Measurements from ENCODE around the gene IDH3A. TPM values are rescaled to one million over a fixed set of nuclear protein-coding genes. Genes with fewer than 3 reads are reported as not detected.

IDH3A gene
- total RNA-seq, 2 donors from 2014 or later, result 135 to 169 TPM

DNA sequence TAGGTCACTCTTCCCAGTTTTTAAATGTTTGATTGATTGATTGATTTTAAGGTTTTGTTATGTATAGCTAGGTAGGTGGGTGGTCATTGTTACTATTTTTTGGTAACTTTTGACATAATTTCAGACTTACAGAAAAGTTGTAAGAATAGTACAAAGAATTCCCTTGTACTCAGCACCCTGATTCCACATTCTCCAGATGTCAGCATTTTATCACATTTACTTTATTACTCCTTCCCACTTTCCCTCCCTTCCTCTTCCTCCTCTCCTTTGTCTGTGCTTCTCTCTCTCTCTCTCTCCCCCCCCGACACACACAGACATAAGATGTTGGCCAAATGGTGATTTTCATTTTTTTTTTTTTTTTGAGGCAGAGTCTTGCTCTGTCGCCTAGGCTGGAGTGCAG is 14.8 kb downstream of the IDH3A start:
- peaks cover 35% of the 10 kb centered on the region for H3K36me3 Mint-ChIP-seq

DNA sequence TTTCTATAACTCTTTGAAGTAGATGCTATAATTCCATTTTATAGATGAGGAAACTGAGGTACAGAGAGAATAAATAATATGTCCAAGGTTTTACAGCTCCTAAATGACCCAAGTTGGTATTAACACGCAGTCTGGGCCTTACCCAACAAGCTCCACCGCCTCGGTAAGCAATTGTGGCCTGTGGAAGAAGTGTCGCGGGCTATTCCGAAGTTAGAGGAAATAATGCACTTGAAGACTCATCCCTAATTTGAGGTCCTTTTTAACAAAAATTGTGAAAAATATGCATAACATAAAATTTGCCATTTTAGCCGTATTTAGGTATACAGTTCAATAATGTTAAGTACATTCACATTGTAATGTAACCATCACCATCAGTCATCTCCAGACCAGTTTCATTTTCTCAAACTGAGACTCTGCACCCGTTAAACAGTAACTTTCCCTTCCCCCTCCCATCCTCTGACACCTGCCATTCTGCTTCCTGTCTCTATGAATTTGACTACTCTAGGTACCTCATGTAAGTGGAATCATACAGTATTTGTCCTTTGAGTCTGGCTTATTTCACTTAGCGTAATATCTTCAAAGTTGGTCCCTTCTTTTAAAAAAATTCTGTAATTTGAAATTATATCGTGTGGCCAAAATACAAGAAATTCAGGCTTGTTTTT is 18.2 kb downstream of the IDH3A start:
- peak overlapping the region; percentile 67 for H3K4me3 Mint-ChIP-seq
- peak overlapping the region in 1 of 2 donors; percentile 77 for H3K27ac Mint-ChIP-seq
- ATAC-seq (peak; percentile 71 to 95), DNase-seq (ENCODE audit: low spot score) (no peak)
- peaks cover 7 to 15% of the 10 kb centered on the region in 2 donors for H3K4me1 Mint-ChIP-seq (ENCODE audit: low read depth in 2 of 2)
- H3K9me3 Mint-ChIP-seq, result no peaks in the 10 kb centered on the region
- peaks cover 39% of the 10 kb centered on the region for H3K36me3 Mint-ChIP-seq
- H3K27me3 Mint-ChIP-seq, result no peaks in the 10 kb centered on the region

More for the DNA sequence above, 14.8 kb downstream of the IDH3A start:
- H3K27me3 Mint-ChIP-seq, result no peaks in the 10 kb centered on the region
- ATAC-seq (no peak), DNase-seq (ENCODE audit: low spot score) (no peak)
- no peaks in the 10 kb centered on the region for H3K9me3 Mint-ChIP-seq
- H3K4me3 Mint-ChIP-seq, result no peak overlapping the region
- peaks cover 7 to 15% of the 10 kb centered on the region in 2 donors for H3K4me1 Mint-ChIP-seq (ENCODE audit: low read depth in 2 of 2)
- no peak overlapping the region for H3K27ac Mint-ChIP-seq

DNA sequence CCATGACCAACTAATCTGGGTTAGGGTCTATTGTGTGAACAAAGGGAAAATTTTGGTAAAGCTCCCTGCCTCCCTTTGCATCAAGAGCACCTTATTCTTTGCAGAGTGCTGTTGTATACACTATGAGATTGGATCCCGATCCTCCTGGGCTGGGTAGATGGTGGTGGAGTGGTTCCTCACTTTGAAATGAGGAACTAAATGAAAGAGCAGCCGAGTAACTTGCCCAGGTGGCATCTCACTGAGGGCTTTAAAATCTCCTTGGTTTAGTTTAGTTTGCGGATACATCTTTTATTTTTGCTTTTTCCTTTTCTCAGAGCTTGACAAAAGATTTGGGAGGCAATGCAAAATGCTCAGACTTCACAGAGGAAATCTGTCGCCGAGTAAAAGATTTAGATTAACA is 19.4 kb downstream of the IDH3A start:
- Mint-ChIP-seq H3K4me3 (no peak overlapping the region), H3K9me3 (no peaks in the 10 kb centered on the region), H3K4me1 (ENCODE audit: low read depth in 2 of 2) (peaks cover 12 to 17% of the 10 kb centered on the region in 2 donors), H3K36me3 (peaks cover 33% of the 10 kb centered on the region), H3K27me3 (no peaks in the 10 kb centered on the region), H3K27ac (no peak overlapping the region)
- DNase-seq (ENCODE audit: low spot score) (no peak), ATAC-seq (no peak)

GRCh38 chr15:78170848-78171773 is 21.9 kb downstream of the IDH3A start:
- no peak for ATAC-seq
- Mint-ChIP-seq H3K4me1 (ENCODE audit: low read depth in 2 of 2) (peaks cover 20 to 27% of the 10 kb centered on the region in 2 donors), H3K4me3 (no peak overlapping the region), H3K27me3 (peaks cover 0 to 3% of the 10 kb centered on the region in 2 donors), H3K36me3 (peaks cover 25% of the 10 kb centered on the region), H3K9me3 (no peaks in the 10 kb centered on the region), H3K27ac (no peak overlapping the region)
- DNase-seq (ENCODE audit: low spot score), result no peak

- Mint-ChIP-seq H3K36me3 (peaks cover 22% of the 10 kb centered on the region), H3K27me3 (peaks cover 0 to 3% of the 10 kb centered on the region in 2 donors)
Measured at GRCh38 chr15:78171864-78172472, 22.8 kb downstream of the IDH3A start.

GRCh38 chr15:78174401-78174800 is 25.2 kb downstream of the IDH3A start:
- no peaks in the 10 kb centered on the region for H3K9me3 Mint-ChIP-seq
- H3K4me3 Mint-ChIP-seq, result no peak overlapping the region
- ATAC-seq (peak in 1 of 2 donors; percentile 41), DNase-seq (ENCODE audit: low spot score) (no peak)
- H3K27ac Mint-ChIP-seq, result no peak overlapping the region
- H3K36me3 Mint-ChIP-seq, result peaks cover 9% of the 10 kb centered on the region
- H3K4me1 Mint-ChIP-seq (ENCODE audit: low read depth in 2 of 2), result peaks cover 14 to 15% of the 10 kb centered on the region in 2 donors
- H3K27me3 Mint-ChIP-seq, result peaks cover 0 to 3% of the 10 kb centered on the region in 2 donors

More at GRCh38 chr15:78171864-78172472, 22.8 kb downstream of the IDH3A start:
- no peak for DNase-seq (ENCODE audit: low spot score)
- ATAC-seq, result no peak
- Mint-ChIP-seq H3K4me3 (no peak overlapping the region), H3K9me3 (no peaks in the 10 kb centered on the region), H3K27ac (no peak overlapping the region), H3K4me1 (ENCODE audit: low read depth in 2 of 2) (peaks cover 18 to 22% of the 10 kb centered on the region in 2 donors)

DNA sequence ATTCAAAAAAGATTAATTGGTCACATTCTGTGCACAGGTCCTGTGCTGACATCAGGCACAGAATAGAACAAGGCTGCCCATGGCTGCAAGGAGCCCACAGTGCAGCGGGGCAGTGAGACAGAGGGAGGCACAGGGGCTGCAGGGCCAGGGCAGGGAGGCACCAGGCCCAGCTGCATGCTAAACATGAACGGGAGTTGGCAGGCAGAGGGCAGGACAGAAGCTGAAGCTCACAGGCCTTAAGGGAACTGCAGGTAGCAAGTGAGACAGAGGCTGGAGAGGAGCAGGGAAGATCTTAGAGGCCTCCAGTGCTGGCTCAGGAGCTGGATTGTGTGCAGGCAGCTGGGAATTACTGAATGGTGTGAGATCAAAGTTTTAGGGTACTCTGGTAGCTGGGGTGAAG is 26.2 kb downstream of the IDH3A start:
- no peaks in the 10 kb centered on the region for H3K9me3 Mint-ChIP-seq
- H3K4me1 Mint-ChIP-seq (ENCODE audit: low read depth in 2 of 2), result peaks cover 14 to 15% of the 10 kb centered on the region in 2 donors
- DNase-seq (ENCODE audit: low spot score) (no peak), ATAC-seq (no peak)
- peaks cover 0 to 3% of the 10 kb centered on the region in 2 donors for H3K27me3 Mint-ChIP-seq
- H3K27ac Mint-ChIP-seq, result no peak overlapping the region
- peaks cover 3% of the 10 kb centered on the region for H3K36me3 Mint-ChIP-seq
- H3K4me3 Mint-ChIP-seq, result no peak overlapping the region

GRCh38 chr15:78177447-78177873 is 28.3 kb downstream of the IDH3A start:
- Mint-ChIP-seq H3K27ac (no peak overlapping the region), H3K4me3 (no peak overlapping the region), H3K9me3 (no peaks in the 10 kb centered on the region), H3K4me1 (ENCODE audit: low read depth in 2 of 2) (peaks cover 14 to 15% of the 10 kb centered on the region in 2 donors), H3K36me3 (no peaks in the 10 kb centered on the region), H3K27me3 (peaks cover 0 to 3% of the 10 kb centered on the region in 2 donors)
- no peak for ATAC-seq
- no peak for DNase-seq (ENCODE audit: low spot score)

DNA sequence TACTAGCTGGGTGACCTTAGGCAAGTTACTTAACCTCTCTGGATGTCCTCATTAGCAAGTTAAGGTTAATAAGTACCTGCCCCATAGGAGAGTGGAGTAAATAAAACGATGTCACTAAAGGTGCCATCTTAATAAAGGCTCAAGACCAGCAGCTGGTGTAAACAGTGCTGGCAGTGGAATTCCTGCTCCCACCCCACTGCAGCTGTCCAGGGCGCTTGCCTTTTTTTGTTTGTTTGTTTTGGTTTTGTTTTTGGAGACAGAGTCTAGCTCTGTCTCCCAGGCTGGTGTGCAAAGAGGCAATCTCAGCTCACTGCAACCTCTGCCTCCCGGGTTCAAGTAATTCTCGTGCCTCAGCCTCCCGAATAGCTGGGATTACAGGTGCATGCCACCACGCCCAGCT is 28.9 kb downstream of the IDH3A start:
- H3K27ac Mint-ChIP-seq, result no peak overlapping the region
- DNase-seq (ENCODE audit: low spot score) (no peak), ATAC-seq (no peak)
- peaks cover 12 to 14% of the 10 kb centered on the region in 2 donors for H3K4me1 Mint-ChIP-seq (ENCODE audit: low read depth in 2 of 2)
- no peak overlapping the region for H3K4me3 Mint-ChIP-seq
- no peaks in the 10 kb centered on the region for H3K36me3 Mint-ChIP-seq
- H3K9me3 Mint-ChIP-seq, result no peaks in the 10 kb centered on the region
- peaks cover 0 to 3% of the 10 kb centered on the region in 2 donors for H3K27me3 Mint-ChIP-seq

DNA sequence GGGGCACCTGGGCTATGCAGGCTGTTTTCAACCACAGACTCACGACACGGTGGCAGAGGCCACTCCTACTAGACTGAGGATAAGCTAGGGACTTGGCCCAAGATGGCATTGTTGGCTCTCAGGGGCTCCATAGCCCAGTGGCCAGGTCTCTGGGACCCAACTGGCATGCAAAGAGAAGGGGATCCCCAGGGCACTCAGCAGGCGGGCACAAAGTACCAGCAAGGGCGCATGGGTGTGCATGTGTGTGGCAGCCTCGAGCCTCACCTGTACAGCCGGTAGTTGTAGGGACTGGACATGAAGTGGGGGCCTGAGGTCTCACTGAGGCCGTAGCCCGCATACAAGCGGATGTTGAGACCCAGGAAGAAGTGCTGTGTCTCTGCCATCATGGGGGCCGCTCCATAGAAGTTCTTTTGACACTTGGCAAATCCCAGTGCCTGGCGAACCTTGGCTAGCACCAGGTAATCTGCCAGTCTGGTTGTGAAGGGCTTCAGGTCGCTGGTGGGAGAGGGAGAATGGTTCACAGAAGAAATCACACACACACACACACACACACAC is 30.2 kb downstream of the IDH3A start:
- Mint-ChIP-seq H3K36me3 (no peaks in the 10 kb centered on the region), H3K27me3 (peaks cover 0 to 3% of the 10 kb centered on the region in 2 donors), H3K4me1 (ENCODE audit: low read depth in 2 of 2) (peaks cover 5 to 6% of the 10 kb centered on the region in 2 donors), H3K4me3 (no peak overlapping the region), H3K27ac (no peak overlapping the region), H3K9me3 (no peaks in the 10 kb centered on the region)
- DNase-seq (ENCODE audit: low spot score) (no peak), ATAC-seq (no peak)

- Mint-ChIP-seq H3K4me3 (no peak overlapping the region), H3K27me3 (peaks cover 0 to 3% of the 10 kb centered on the region in 2 donors), H3K27ac (no peak overlapping the region), H3K9me3 (no peaks in the 10 kb centered on the region), H3K4me1 (ENCODE audit: low read depth in 2 of 2) (peaks cover under 1% of the 10 kb centered on the region in 2 donors), H3K36me3 (no peaks in the 10 kb centered on the region)
- ATAC-seq (no peak), DNase-seq (ENCODE audit: low spot score) (no peak)
Measured at GRCh38 chr15:78179906-78180305, 30.7 kb downstream of the IDH3A start.

DNA sequence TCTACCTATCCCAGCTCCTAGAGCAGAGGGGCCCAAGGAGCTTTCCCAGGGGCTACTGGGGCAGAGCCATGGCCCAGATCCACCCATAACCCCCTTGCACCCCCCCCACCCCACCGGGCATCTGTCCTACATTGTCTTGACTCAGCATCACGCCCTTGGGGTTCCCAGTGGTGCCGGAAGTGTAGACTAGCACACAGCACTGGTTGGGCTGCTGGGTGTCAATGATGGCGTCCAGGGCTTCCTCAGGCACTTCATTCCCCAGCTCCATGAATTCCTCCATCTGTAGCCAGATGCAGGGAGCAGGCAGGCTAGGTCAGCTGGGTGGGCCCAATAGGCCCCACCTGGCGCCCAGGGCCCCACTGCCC is 33.2 kb downstream of the IDH3A start:
- ATAC-seq, result no peak
- no peak overlapping the region for H3K4me3 Mint-ChIP-seq
- no peaks in the 10 kb centered on the region for H3K9me3 Mint-ChIP-seq
- H3K36me3 Mint-ChIP-seq, result peaks cover 12% of the 10 kb centered on the region
- DNase-seq (ENCODE audit: low spot score), result no peak
- H3K27me3 Mint-ChIP-seq, result peaks cover 9 to 15% of the 10 kb centered on the region in 2 donors
- H3K4me1 Mint-ChIP-seq (ENCODE audit: low read depth in 2 of 2), result no peaks in the 10 kb centered on the region
- H3K27ac Mint-ChIP-seq, result no peak overlapping the region

DNA sequence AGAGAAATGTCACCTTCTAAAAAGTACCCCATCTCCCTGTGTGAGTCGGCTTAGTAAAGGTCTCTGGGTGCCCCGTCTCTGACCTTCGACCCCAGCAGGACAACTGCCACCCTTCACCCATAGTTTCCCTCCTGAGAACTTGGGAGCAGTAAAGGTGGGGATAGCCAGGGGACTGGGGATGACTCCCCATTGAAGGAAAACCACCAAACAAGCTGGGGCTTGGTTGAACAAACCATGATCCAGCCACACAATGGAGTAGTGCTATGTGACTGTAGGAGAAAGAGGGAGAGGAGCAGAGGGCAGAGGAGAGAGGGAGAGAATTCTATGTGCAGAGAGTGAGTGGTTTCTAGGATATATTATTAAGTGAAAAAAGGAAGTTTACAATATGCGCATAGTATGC is 33.7 kb downstream of the IDH3A start:
- Mint-ChIP-seq H3K27ac (no peak overlapping the region), H3K4me3 (no peak overlapping the region), H3K36me3 (peaks cover 12% of the 10 kb centered on the region), H3K4me1 (ENCODE audit: low read depth in 2 of 2) (no peaks in the 10 kb centered on the region), H3K9me3 (no peaks in the 10 kb centered on the region), H3K27me3 (peaks cover 9 to 15% of the 10 kb centered on the region in 2 donors)
- DNase-seq (ENCODE audit: low spot score) (no peak), ATAC-seq (no peak)

All from natural killer cell treated with Interleukin-12 subunit alpha and Interleukin-12 subunit beta and Interleukin-15 and Interleukin-18, amount 100 ng/mL, for 72 hours (primary cell).